Epidermal melanocyte (primary cell): ENCODE measurements around the gene CERS1.
A peak's percentile ranks its signal among the peaks of the same experiment; 100 is the strongest.

Source experiments
- DNase-seq: peaks from one replicate; pipeline ENCODE4 v3.0.0; 2011; ENCODE audit warnings: low spot score; ENCODE audit not compliant: insufficient read length

Gene CERS1

DNA sequence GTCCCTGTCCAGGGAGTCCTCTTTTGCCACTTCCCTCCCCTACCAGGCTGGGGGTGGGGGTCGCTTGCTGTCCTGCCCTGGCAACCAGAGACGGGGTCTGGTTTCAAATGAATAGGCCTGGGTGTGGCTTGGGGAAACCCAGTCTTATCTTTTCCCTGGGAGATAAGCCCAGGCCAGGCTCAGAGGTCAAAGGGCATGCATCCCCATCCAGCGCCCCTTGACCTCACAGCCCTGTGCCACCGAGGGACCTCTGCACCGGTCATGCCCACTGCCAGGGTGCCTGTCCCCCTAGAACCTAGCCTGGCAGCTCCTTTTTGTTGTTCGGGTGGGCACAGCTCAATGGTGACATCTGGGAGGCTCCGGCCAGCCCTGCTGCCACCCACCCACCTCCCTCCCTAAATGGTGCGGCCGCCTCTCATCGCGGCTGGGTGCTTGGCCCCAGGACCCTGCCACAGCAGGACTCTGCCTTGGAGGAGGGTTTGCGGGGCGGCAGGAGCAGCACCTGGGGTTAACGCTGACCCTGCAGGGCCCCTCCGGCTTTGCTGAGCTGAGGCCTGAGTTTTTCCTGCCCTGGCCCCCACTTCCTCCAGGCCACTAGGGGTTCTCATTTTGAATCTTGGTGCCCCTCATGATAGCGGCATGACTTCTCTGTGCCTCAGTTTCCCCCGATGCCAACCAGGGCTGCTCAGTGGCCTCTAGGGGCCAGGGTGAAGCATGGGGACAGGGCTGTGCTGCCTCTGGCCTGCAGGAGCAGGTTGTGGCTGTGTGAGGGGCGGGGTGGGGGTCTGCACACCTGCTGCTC is 2.9 kb upstream of the CERS1 start:
- no peak for DNase-seq

GRCh38 chr19:18898081-18898606 is 2.2 kb upstream of the CERS1 start:
- DNase-seq: no peak

DNA sequence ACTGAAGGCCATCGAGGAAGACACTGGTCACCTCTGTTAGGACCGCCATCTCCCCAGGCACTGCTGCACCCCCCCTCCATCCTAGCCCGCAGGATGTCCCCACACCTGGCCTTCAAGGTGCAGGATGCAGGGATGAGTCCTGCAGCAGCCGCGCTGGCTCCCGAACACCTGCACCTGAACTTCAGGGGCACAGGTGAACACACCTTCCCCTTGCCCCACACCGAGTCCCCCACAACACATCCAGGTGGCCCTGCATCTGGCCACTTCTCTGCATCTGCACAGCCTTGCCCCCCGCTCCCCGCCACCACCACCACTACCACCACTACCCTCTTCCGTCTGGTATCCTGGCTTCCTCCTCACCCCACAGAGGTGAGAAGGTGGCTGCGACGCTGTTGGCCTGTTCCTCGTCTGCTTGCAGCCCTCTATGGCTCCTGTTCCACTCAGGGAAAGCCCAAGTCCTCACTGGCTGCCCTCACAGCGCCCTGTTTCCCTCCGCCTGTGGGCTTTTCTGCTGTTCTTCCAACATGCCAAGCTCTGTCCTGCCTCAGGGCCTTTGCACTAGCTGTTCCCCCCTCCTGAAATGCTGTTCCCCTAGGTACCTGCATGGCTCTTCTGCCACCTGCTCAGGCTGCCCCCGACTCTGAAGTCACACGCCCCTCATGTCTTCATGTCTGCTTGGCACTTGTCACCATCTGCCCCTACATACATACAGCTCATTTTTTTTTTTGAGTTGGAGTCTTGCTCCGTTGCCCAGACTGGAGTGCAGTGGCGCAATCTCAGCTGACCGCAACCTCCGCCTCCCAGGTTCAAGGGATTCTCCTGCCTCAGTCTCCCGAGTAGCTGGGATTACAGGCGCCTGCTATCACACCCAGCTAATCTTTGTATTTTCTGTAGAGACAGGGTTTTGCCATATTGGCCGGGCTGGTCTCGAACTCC is 1.4 kb upstream of the CERS1 start:
- no peak for DNase-seq

DNA sequence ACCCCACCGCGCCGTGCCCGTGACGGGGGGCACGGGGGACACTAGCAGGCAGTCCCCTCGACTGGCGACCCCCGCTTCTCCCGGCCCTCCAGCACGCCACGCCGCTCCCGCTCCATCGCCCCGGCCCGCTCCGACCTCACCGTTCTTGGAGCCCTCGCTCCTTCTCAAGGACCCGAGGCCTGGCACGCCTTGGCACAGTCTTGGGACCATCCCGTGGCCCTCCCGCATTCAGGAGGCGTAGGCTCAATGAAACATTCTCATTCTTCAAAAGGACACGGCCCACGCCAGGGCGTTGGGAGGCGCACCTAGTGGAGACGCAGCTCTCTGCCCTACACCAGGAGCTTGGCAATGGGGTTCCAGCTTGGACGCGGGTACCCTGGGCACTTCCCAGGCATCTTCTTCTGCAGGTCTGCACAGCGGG is 473 bp upstream of the CERS1 start:
- DNase-seq: peak; percentile 54

- DNase-seq: peak; percentile 73
Observed at GRCh38 chr19:18895038-18895823, 727 bp downstream of the CERS1 start.

DNA sequence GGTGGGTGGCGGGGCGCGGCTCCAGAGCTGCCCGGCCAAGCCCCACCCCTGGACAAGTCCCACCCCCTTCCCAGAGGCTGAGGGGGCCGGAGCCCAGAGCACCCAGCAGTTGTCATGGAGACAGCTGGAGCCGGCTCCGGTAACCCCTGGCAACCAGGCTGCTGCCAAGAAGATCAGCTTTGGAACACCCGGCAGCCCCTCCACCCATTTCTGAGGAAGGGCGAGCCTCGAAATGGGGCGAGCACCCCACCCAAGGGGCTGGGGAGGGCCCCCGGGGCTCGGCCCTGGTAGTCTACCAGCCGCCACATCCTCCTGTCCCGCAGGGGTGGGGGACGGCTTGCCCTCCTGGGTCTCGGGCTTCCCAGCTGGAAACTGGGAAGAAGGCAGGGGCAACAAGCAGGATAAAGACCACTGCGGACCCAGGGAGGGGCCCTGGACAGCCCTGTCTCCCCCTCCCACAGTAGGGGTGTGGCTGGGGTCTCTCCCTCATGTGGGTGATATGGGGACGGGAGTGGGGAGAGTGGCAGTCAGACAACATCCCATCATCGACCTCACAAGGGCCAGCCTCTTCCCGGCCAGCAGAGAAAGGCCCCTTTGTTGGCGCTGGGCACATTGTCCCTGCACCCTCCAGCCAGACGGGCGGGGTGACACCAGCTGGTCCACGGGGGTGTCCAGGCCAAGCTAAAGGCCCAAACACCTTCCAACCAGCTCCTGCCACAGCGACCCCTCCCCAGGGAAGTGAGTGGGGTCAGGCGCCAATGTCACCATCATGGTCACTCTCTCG is 1.5 kb downstream of the CERS1 start:
- DNase-seq: peak; percentile 59

- DNase-seq: no peak
Observed at GRCh38 chr19:18893587-18894253, 2.2 kb downstream of the CERS1 start.

DNA sequence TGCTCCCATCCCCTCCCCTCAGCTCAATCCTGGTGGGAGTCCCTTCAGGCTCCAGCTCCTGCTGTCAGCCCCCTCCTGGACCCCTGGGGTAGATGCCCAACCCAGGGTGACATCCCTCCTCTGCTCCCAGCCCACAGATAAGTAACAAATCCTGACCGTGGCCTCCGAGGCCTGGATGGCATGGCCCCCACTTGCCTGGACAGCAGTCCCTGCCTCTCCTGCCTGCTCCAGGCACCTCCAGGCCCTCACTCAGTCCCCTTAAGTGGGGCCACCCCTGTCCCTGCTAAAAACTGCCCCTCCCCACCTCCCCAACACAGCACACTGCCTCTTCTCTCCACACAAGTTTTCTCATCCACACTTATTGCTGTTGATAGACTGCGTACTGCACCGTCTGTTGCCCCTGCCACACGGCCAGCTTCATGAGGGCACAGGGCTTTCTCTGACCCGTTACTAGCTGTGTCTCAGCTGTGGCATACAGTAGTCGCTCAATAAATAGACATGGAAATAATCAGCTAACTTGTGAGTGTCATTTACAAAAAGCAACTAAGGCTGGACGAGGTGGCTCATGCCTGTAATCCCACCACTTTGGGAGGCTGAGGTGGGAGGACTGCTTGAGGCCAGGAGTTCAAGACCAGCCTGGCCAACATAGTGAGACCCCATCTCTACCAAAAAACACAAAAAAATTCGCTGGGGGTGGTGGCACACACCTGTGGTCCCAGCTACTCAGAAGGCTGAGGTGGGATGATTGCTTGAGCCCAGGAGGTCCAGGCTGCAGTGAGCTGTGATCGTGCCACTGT is 5.8 kb downstream of the CERS1 start:
- no peak for DNase-seq

- no peak for DNase-seq
Observed at GRCh38 chr19:18886972-18887371, 9.0 kb downstream of the CERS1 start.

DNA sequence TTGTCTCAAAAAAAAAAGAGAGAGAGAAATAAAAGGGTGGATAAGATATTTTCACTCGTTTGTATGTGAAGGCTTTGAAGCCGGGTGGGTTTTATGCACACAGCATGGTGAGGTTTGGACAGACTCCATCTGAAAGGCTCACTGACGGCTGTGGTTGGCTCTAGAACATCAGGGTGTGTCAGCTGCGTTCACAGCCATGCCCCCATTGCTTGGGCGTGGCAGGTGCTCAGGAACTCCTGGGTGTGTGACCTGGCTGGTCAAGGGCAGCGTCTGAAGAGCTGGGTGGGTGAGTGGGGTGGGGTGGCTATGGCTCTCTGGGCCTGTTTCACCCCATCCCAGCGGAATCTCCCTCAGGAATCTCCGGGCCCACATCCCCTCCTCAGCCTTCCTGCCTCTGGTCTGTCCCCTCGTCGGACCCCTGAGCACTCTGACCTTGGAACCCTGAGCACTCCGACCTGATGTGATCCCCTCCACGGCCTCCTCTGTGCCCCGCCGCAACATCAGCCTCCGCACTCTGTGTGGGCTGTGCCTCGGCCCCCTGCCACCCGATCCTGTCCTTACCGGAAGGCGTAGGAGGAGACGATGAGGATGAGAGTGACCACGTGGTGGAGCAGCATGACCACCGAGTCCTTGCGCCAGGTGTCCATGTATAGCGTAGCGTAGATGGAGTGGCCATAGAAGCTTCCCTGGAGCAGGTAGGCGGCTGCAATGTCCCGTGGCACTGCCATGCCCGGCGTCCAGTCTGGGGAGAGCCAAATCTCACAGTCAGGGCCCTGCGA is 12.2 kb downstream of the CERS1 start:
- DNase-seq: no peak

GRCh38 chr19:18881491-18881890 is 14.5 kb downstream of the CERS1 start:
- DNase-seq: no peak

DNA sequence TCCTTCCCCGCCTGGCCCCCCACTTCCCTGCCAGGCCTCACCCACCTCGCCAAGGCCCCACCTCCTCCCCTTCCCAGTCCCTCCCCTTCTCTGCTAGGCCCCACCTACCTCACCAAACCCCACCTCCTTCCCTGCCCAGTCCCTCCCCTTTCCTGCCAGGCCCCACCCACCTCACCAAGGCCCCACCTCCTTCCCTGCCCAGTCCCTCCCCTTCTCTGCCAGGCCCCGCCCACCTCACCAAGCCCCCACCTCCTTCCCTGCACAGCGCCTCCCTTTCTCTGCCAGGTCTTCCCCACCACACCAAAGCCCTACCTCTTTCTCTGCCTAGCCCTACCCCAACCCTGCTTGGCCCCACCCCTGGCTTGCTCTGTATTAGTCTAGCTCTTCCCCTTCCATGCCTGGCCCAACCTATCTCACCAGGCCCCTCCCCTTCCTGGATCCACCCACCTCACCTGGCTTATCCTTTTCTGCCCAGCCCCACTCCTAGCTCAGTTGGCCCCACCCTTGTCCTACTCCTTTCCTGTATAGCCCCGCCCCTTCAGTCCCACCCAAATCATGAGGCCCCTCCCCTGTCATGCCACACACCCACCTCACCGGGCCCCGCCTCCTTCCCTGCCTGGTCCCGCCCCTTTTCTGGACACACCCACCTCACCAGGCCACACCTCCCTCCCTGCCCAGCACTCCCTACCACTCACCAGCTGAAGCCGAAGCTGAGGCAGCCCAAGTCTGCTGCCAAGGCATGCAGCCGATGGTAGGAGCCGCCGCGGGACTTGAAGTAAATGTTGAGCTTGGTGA is 16.2 kb downstream of the CERS1 start:
- DNase-seq: no peak

GRCh38 chr19:18878858-18879578 is 16.9 kb downstream of the CERS1 start:
- DNase-seq: no peak

DNA sequence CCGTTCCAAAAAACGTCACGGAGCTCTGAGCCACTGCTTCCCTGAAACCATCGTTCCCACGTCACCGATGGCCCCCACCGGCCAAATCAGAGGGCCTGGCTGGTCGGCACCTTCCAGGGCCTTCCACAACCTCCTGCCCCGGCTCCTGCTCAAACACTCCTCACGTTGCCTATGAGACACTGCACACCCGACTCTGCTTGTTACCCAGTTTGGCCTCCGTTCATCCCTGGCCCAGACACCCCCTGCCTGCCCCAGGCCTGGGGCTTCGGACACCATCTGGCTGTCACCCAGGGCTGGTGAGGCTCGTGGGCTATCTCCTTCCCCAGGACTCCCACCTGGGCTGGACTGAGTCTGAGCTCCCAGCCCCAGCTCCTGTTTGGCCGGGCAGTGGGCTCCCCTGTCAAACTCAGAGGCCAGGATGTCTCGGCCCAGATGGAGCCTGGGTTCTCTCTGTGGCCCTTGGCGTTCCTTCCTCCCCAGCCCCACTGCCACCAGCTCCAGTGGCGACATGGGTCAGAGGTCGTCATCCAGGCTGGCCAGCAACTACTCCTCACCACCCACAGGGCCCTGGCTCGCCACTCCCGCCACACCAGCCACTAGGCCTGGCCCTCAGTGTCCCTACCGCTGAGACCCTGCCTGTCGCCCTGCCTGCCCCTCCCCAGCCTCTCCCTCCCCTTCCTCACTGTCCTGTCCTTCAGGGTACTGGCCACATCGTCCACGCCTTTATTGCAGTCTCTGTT is 17.7 kb downstream of the CERS1 start:
- DNase-seq: no peak

GRCh38 chr19:18876865-18877264 is 19.1 kb downstream of the CERS1 start:
- DNase-seq: no peak

GRCh38 chr19:18875726-18876125 is 20.2 kb downstream of the CERS1 start:
- peak; percentile 85 for DNase-seq
